ENCODE data around the gene LGALS7. TPM values are rescaled to one million over a fixed set of nuclear protein-coding genes. Genes with fewer than 3 reads are reported as not detected.

The LGALS7 gene
- total RNA-seq, 1 experiment from 2014 or later: not detected

GRCh38 chr19:38730731-38731589 lies 42.4 kb downstream of the LGALS7 start:
- in situ Hi-C loops (cut with HindIII; ENCODE audit: low sequenced_read_pairs): no loop called here
- DNase-seq (ENCODE audit: low spot score): no peak

- DNase-seq (ENCODE audit: low spot score): no peak
- in situ Hi-C loops (cut with HindIII; ENCODE audit: low sequenced_read_pairs): no loop called here
Observed at GRCh38 chr19:38730470-38730730, 42.9 kb downstream of the LGALS7 start.

- in situ Hi-C loops (cut with HindIII; ENCODE audit: low sequenced_read_pairs): no loop called here
- DNase-seq (ENCODE audit: low spot score): no peak
Observed at GRCh38 chr19:38729653-38730469, 43.5 kb downstream of the LGALS7 start.

- in situ Hi-C loops (cut with HindIII; ENCODE audit: low sequenced_read_pairs): no loop called here
- no peak for DNase-seq (ENCODE audit: low spot score)
Observed at GRCh38 chr19:38728752-38729541, 44.4 kb downstream of the LGALS7 start.

- in situ Hi-C loops (cut with HindIII; ENCODE audit: low sequenced_read_pairs): no loop called here
- DNase-seq (ENCODE audit: low spot score): no peak
Observed at GRCh38 chr19:38727868-38728660, 45.3 kb downstream of the LGALS7 start.

- in situ Hi-C loops (cut with HindIII; ENCODE audit: low sequenced_read_pairs): no loop called here
- no peak for DNase-seq (ENCODE audit: low spot score)
Observed at GRCh38 chr19:38727306-38727867, 45.9 kb downstream of the LGALS7 start.

- DNase-seq (ENCODE audit: low spot score): no peak
- in situ Hi-C loops (cut with HindIII; ENCODE audit: low sequenced_read_pairs): no loop called here
Observed at GRCh38 chr19:38726761-38727301, 46.5 kb downstream of the LGALS7 start.

GRCh38 chr19:38726284-38726673 lies 47.0 kb downstream of the LGALS7 start:
- in situ Hi-C loops (cut with HindIII; ENCODE audit: low sequenced_read_pairs): no loop called here

GRCh38 chr19:38725469-38726283 lies 47.6 kb downstream of the LGALS7 start:
- in situ Hi-C loops (cut with HindIII; ENCODE audit: low sequenced_read_pairs): no loop called here

More at GRCh38 chr19:38726284-38726673, 47.0 kb downstream of the LGALS7 start:
- no peak for DNase-seq (ENCODE audit: low spot score)

GRCh38 chr19:38723990-38724854 lies 49.1 kb downstream of the LGALS7 start:
- in situ Hi-C loops (cut with HindIII; ENCODE audit: low sequenced_read_pairs): no loop called here

More at GRCh38 chr19:38725469-38726283, 47.6 kb downstream of the LGALS7 start:
- no peak for DNase-seq (ENCODE audit: low spot score)

GRCh38 chr19:38723606-38723965 lies 49.7 kb downstream of the LGALS7 start:
- in situ Hi-C loops (cut with HindIII; ENCODE audit: low sequenced_read_pairs): no loop called here
- no peak for DNase-seq (ENCODE audit: low spot score)

More at GRCh38 chr19:38723990-38724854, 49.1 kb downstream of the LGALS7 start:
- no peak for DNase-seq (ENCODE audit: low spot score)

GRCh38 chr19:38722947-38723605 lies 50.2 kb downstream of the LGALS7 start:
- DNase-seq (ENCODE audit: low spot score): no peak
- in situ Hi-C loops (cut with HindIII; ENCODE audit: low sequenced_read_pairs): no loop called here

- in situ Hi-C loops (cut with HindIII; ENCODE audit: low sequenced_read_pairs): no loop called here
Observed at GRCh38 chr19:38721979-38722773, 51.1 kb downstream of the LGALS7 start.

GRCh38 chr19:38721496-38721895 lies 51.8 kb downstream of the LGALS7 start:
- in situ Hi-C loops (cut with HindIII; ENCODE audit: low sequenced_read_pairs): no loop called here
- DNase-seq (ENCODE audit: low spot score): no peak

More at GRCh38 chr19:38721979-38722773, 51.1 kb downstream of the LGALS7 start:
- no peak for DNase-seq (ENCODE audit: low spot score)

Measured in G401 (cell line).